Duodenal mucosa (tissue), 2 donors: ENCODE measurements around the gene OTUD1.

Experiments used
- H3K27ac ChIP-seq: one replicate; pipeline ENCODE4 v1.7.0; 2013; ENCODE audit warnings: low read depth, low read length
- H3K27me3 ChIP-seq, 2 donors: one replicate each; pipeline ENCODE4 v1.7.0; 2013; ENCODE audit warnings: low read length in 2 of 2, control low read depth in 1 of 2; ENCODE audit not compliant: insufficient read depth in 2 of 2, control insufficient read depth in 1 of 2
- H3K36me3 ChIP-seq, 2 donors: one replicate each; pipeline ENCODE4 v1.7.0; 2013; ENCODE audit warnings: low read length in 2 of 2, control low read depth in 1 of 2; ENCODE audit not compliant: insufficient read depth in 2 of 2, control insufficient read depth in 1 of 2
- H3K4me1 ChIP-seq, 2 donors: one replicate each; pipeline ENCODE4 v1.7.0; 2013; ENCODE audit warnings: low read length in 2 of 2, control low read depth in 1 of 2; ENCODE audit not compliant: insufficient read depth in 2 of 2, control insufficient read depth in 1 of 2
- H3K4me3 ChIP-seq, 2 donors: one replicate each; pipeline ENCODE4 v1.7.0; 2013; ENCODE audit warnings: low read length in 2 of 2, low read depth in 1 of 2
- H3K9ac ChIP-seq, 2 donors: one replicate each; pipeline ENCODE4 v1.7.0; 2013; ENCODE audit warnings: low read length in 2 of 2, low read depth in 1 of 2
- H3K9me3 ChIP-seq, 2 donors: one replicate each; pipeline ENCODE4 v1.7.0; 2013; ENCODE audit warnings: low read length in 2 of 2, control low read depth in 1 of 2; ENCODE audit not compliant: control insufficient read depth in 1 of 2

Gene OTUD1

DNA sequence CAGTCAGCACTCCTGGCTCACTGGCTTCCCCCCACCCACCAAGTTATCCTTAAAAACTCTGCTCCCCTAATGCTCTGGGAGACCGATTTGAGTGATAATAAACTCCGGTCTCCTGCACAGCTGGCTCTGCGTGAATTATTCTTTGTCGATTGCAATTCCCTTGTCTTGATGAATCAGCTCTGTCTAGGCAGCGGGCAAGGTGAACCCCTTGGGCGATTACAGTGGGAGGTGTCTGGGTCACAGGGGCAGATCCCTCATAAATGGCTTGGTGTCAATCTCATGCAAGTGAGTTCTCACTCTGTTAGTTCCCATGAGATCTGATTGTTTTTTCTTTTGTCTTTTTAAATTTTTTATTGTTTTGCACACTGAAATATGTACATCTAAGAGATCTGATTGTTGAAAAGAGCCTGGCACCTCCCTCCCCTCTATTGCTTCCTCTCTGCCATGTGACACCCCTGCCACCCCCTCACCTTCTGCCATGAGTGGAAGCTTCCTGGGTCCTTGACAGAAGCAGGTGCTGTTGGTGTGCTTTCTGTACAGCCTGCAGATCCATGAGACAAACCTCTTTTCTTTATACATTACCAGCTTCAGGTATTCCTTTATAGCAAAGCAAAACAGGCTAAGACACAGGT is 20.5 kb downstream of the OTUD1 start:
- H3K4me1 ChIP-seq: peaks cover 0 to 2% of the 10 kb centered on the region in 2 donors
- H3K27ac ChIP-seq: no peak overlapping the region
- no peaks in the 10 kb centered on the region for H3K36me3 ChIP-seq
- no peaks in the 10 kb centered on the region for H3K27me3 ChIP-seq
- no peaks in the 10 kb centered on the region for H3K9me3 ChIP-seq
- H3K4me3 ChIP-seq: no peak overlapping the region
- no peak overlapping the region for H3K9ac ChIP-seq

- no peak overlapping the region for H3K27ac ChIP-seq
Observed at GRCh38 chr10:23461557-23461956, 22.7 kb downstream of the OTUD1 start.

DNA sequence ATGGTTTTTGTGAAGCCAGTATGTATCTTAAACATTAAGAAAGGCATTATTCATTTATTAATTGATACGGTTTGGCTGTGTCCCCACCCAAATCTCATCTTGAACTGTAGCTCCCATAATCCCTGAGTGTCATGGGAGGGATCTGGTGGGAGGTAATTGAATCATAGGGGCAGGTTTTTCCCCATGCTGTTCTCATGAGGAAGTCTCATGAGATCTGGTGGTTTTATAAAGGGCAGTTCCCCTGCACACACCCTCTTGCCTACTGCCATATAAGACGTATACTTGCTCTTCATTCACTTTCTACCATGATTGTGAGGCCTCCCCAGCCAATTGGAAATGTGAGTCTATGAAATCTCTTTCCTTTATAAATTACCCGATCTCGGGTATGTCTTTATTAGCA is 28.1 kb downstream of the OTUD1 start:
- no peaks in the 10 kb centered on the region for H3K4me1 ChIP-seq
- no peaks in the 10 kb centered on the region for H3K9me3 ChIP-seq
- H3K9ac ChIP-seq: no peak overlapping the region
- no peak overlapping the region for H3K27ac ChIP-seq
- H3K27me3 ChIP-seq: peaks cover 0 to 3% of the 10 kb centered on the region in 2 donors
- H3K4me3 ChIP-seq: no peak overlapping the region
- H3K36me3 ChIP-seq: no peaks in the 10 kb centered on the region

More at GRCh38 chr10:23461557-23461956, 22.7 kb downstream of the OTUD1 start:
- Histone ChIP-seq H3K9me3 (no peaks in the 10 kb centered on the region), H3K27me3 (no peaks in the 10 kb centered on the region), H3K36me3 (no peaks in the 10 kb centered on the region), H3K4me3 (no peak overlapping the region), H3K9ac (no peak overlapping the region), H3K4me1 (peaks cover 0 to 2% of the 10 kb centered on the region in 2 donors)

- Histone ChIP-seq H3K9me3 (no peaks in the 10 kb centered on the region), H3K36me3 (no peaks in the 10 kb centered on the region), H3K27me3 (peaks cover 0 to 3% of the 10 kb centered on the region in 2 donors), H3K27ac (no peak overlapping the region), H3K4me3 (no peak overlapping the region), H3K9ac (no peak overlapping the region), H3K4me1 (no peaks in the 10 kb centered on the region)
Observed at GRCh38 chr10:23467548-23467947, 28.7 kb downstream of the OTUD1 start.

GRCh38 chr10:23469596-23470237 is 30.8 kb downstream of the OTUD1 start:
- no peak overlapping the region for H3K4me3 ChIP-seq
- H3K27ac ChIP-seq: no peak overlapping the region

GRCh38 chr10:23472181-23472580 is 33.3 kb downstream of the OTUD1 start:
- Histone ChIP-seq H3K27ac (no peak overlapping the region), H3K9ac (no peak overlapping the region), H3K9me3 (no peaks in the 10 kb centered on the region), H3K27me3 (peaks cover 0 to 3% of the 10 kb centered on the region in 2 donors), H3K36me3 (no peaks in the 10 kb centered on the region), H3K4me1 (no peaks in the 10 kb centered on the region), H3K4me3 (no peak overlapping the region)

More at GRCh38 chr10:23469596-23470237, 30.8 kb downstream of the OTUD1 start:
- Histone ChIP-seq H3K27me3 (peaks cover 0 to 3% of the 10 kb centered on the region in 2 donors), H3K36me3 (no peaks in the 10 kb centered on the region), H3K4me1 (no peaks in the 10 kb centered on the region), H3K9ac (no peak overlapping the region), H3K9me3 (no peaks in the 10 kb centered on the region)

- no peak overlapping the region for H3K27ac ChIP-seq
- H3K4me3 ChIP-seq: no peak overlapping the region
- peaks cover 0 to 3% of the 10 kb centered on the region in 2 donors for H3K27me3 ChIP-seq
- no peaks in the 10 kb centered on the region for H3K9me3 ChIP-seq
- H3K9ac ChIP-seq: no peak overlapping the region
- H3K36me3 ChIP-seq: no peaks in the 10 kb centered on the region
- H3K4me1 ChIP-seq: no peaks in the 10 kb centered on the region
Observed at GRCh38 chr10:23474081-23474480, 35.2 kb downstream of the OTUD1 start.

DNA sequence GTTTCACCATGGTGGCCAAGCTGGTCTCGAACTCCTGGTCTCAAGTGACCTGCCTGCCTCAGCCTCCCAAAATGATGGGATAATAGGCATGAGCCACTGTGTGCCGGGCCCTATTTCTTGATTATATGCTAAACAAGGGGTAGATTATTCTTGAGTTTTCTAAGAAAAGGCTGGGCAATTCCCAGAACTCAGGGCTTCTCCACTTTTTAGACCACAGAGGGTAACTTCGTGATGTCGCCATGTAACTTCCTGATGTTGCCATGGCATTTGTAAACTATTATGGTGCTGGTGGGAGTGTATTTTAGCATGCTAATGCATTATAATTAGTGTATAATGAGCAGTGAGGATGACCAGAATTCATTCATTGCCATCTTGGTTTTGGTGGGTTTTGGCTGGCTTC is 35.8 kb downstream of the OTUD1 start:
- Histone ChIP-seq H3K4me3 (no peak overlapping the region), H3K36me3 (no peaks in the 10 kb centered on the region), H3K9ac (no peak overlapping the region), H3K27ac (no peak overlapping the region), H3K9me3 (no peaks in the 10 kb centered on the region), H3K27me3 (peaks cover 0 to 3% of the 10 kb centered on the region in 2 donors), H3K4me1 (no peaks in the 10 kb centered on the region)

- H3K9me3 ChIP-seq: no peaks in the 10 kb centered on the region
Observed at GRCh38 chr10:23478570-23478969, 39.7 kb downstream of the OTUD1 start.

GRCh38 chr10:23479798-23480473 is 41.1 kb downstream of the OTUD1 start:
- no peak overlapping the region for H3K4me3 ChIP-seq
- no peak overlapping the region for H3K27ac ChIP-seq
- H3K4me1 ChIP-seq: no peaks in the 10 kb centered on the region
- H3K27me3 ChIP-seq: no peaks in the 10 kb centered on the region
- H3K36me3 ChIP-seq: no peaks in the 10 kb centered on the region
- no peak overlapping the region for H3K9ac ChIP-seq
- no peaks in the 10 kb centered on the region for H3K9me3 ChIP-seq

More at GRCh38 chr10:23478570-23478969, 39.7 kb downstream of the OTUD1 start:
- no peaks in the 10 kb centered on the region for H3K27me3 ChIP-seq
- H3K36me3 ChIP-seq: no peaks in the 10 kb centered on the region
- H3K4me3 ChIP-seq: no peak overlapping the region
- no peak overlapping the region for H3K27ac ChIP-seq
- no peaks in the 10 kb centered on the region for H3K4me1 ChIP-seq
- H3K9ac ChIP-seq: no peak overlapping the region
